Activated T-cell treated with anti-CD3 and anti-CD28 coated beads, Interleukin-2, amount 50 U/mL, for 1 hour (primary cell): ENCODE measurements around the gene ZNF536.
"Not testable (repeated sequence)": the region's sequence is repeated elsewhere in the genome, so short reads cannot be mapped to it uniquely, and the experiment has no call there.

Experiments
- DNase-seq: peaks from one replicate; pipeline ENCODE4 v3.0.0-alpha.2; 2020

Gene ZNF536

GRCh38 chr19:30490760-30491159 is 118.6 kb downstream of the ZNF536 start:
- DNase-seq, result no peak

- DNase-seq, result no peak
Observed at GRCh38 chr19:30492586-30493270, 120.5 kb downstream of the ZNF536 start.

DNA sequence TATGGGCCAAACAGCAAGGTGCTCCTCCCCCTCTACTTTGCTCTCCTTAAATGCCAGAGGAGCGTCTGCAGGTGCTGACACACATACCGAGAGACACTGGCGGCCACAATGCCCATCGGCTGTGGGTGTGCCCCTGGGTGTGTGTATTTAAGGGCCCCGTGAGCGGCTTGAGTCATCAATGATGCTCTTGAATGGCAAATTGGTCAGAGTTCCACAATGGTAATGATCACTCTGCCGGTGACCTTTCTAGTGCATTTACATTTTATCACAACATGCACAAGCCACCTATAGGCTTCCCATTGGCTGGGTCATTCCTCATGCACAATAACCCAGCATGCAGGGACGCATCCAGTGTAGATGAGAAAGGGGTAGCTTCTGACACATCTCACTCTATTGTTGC is 124.8 kb downstream of the ZNF536 start:
- no peak for DNase-seq

DNA sequence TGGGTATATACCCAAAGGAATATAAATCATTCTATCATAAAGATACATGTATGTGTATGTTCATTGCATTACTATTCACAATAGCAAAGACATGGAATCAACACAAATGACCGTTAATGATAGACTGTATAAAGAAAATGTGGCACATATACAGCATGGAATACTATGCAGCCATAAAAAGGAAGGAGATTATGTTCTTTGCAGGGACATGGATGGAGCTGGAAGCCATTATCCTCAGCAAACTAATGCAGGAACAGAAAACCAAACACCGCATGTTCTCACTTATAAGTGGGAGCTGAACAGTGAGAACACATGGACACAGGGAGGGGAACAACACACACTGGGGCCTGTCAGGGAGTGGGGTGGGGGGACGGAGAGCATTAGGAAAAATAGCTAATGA is 125.9 kb downstream of the ZNF536 start:
- DNase-seq, result not testable (repeated sequence)

- no peak for DNase-seq
Observed at GRCh38 chr19:30498707-30499106, 126.5 kb downstream of the ZNF536 start.

- DNase-seq, result no peak
Observed at GRCh38 chr19:30504272-30504671, 132.1 kb downstream of the ZNF536 start.

DNA sequence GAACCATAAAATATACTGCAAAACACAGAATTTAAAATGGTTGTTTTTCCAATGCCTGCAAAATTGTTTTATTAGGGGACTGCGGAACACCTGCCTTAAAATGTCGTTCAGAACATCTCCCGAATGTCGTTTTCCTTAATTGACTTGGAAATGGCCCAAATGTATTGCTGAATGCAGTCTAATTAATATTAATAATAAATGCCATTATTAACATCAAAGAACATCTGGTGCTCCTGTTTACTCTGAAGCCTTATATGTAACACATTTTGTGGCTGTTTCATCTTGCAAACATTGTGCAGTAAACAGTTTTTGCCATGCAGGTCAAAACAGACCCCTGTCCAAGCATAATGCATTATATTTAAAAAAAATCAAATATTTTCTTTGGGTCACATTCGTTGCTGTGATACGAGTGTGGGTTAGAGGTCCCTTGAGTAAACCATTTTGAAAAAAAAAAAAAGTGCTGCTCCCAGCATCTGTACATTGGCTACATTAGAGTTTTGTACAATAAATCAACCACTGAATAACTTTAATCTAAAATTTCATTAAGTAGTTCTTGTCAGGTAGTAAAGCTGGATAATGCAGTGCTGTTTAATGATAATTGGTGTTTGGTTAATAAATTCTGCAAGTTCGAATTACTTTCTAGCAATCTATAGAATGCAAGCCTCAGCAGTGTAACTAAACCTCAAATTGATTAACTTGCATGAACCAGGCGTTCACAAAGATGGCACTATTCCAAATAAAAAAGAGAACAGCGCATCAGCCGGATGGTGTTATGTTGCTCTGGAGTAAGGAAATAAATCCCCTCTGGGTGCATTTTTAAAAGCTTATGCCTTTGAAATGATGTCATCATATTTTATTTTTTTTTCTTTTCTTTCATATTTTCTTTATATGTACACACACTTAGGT is 140.2 kb downstream of the ZNF536 start:
- no peak for DNase-seq

DNA sequence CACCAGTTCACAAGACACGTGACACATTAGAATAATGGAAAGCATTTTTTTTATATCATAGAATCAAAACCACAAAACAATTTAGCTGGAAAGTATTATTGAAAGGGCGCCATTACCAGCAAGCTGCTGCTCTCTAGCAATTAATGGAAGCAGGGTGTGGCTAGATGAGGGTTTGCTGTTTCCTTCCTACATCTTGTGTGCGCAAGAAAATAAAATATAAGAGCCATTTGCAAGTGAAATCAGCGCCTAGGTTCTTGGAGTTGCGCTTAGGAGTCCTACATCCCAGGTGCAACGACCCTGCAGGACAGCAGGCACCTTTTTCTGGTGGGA is 140.9 kb downstream of the ZNF536 start:
- DNase-seq, result no peak

GRCh38 chr19:30516111-30516510 is 143.9 kb downstream of the ZNF536 start:
- DNase-seq, result no peak

DNA sequence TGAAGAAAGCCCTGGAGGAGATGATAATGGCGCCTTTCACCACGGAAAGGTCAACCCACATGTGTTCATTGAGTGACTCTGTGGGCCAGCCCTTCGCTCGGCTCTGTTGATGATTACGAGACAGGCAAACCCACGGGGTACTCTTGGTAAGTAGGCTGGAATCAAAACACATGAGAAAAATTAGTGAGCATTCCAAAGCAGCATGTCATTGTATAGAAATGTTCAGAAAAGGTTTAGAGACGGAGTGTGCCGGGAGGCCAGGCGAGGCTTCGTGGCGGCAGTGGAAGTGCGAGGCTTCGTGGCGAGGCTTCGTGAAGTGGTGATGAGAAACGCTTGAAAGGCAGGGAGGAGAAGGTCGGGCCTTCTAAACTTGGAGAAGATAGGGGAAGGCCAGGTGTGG is 144.3 kb downstream of the ZNF536 start:
- no peak for DNase-seq

DNA sequence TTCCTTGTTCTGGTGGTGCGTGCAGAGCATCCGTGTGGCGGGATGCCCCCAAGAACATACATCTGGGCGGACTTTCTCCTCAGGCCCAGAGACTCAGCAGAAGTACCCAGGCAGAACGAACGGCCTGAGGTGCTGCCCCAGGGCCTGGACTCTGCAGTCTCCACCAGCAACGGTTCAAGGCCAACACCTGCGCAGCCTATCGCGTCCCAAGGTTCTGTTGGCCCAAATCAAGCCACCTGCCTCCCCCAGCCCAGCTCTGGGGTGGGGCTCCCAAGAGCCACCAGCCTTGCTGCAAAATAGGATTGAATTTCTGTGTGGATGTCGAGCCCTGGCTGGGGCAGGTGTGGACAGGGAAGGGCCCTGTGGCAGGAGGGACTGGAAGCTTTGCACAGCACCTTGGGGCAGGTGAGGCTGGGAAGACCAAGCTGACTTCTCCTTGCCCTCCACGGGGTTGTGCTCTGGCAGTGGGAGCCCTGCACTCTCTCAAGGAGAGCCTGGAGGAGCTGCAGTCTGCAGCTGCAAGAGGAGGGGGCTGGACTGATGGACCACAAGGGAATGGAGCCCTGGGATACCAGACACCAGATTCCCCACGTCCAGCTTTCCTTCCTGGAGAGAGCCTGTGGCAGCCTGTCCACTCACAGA is 146.9 kb downstream of the ZNF536 start:
- DNase-seq, result no peak

DNA sequence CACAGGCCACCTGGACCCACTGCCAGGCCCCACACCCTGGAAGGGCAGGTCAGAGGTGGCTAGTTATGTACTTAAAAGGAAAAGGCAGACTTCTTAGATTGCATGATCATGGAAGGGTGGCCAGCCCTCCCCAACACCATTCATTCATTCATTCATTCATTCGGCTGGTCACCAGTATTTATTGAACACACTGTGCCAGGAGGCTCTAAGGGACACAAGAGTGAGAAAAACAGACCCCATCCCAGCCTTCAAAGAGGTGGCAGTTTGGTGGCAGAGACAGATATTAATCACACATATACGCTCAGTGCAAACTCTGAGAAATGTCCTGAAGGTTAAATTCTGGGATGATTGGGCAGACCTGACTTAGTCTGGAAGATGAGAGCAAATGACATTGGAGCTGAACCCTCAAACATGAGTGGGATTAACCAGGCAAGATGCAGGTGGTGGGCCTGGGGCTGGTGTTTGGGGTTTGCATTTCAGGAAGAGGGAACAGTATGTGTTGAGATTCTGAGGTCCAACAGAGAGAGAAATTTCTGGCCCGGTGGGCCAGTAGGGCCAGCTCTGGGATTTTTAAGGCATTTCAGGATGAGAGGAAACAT is 147.5 kb downstream of the ZNF536 start:
- no peak for DNase-seq

- DNase-seq, result no peak
Observed at GRCh38 chr19:30520735-30521479, 148.7 kb downstream of the ZNF536 start.

- DNase-seq, result no peak
Observed at GRCh38 chr19:30521937-30522336, 149.8 kb downstream of the ZNF536 start.

GRCh38 chr19:30522341-30522740 is 150.2 kb downstream of the ZNF536 start:
- no peak for DNase-seq

DNA sequence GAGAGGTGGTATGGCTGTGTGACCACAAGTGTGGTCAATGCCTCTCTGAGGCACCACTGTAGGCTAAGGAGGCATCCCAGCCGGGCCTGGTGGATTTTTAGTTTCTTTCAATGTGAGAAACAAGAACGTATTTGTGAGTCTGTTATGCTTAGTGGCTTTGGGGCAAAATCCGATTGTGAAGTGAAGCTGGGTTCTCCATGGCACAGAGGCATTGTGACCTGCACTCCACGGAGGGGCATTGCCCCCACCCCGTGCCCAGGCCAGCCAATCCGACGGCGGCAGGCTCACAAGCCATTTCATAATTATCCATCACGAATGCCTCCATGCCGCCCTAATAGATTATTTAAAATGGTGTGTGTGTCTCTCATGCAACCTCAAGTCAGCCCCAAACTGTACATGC is 151.6 kb downstream of the ZNF536 start:
- DNase-seq, result no peak

- DNase-seq, result no peak
Observed at GRCh38 chr19:30525383-30525782, 153.2 kb downstream of the ZNF536 start.

DNA sequence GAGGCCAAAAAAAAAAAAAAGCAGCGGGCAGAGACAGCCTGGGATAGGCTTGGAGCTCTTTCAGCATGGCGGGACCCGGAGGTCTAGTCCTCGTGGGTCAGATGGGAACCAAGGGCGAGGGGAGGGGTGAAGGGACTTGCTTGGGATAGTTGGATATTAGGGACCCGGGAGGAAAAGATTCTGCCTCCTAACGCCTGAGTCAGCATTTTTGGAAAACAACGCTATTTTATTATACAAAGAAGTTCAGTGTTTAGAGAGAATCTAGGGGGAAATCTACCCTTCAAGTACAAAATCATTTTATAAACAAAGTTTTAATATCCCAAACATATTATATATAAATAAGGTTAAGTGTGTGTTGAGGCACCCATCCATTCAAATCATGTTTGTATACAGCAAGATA is 156.7 kb downstream of the ZNF536 start:
- no peak for DNase-seq

- DNase-seq, result no peak
Observed at GRCh38 chr19:30529876-30530275, 157.7 kb downstream of the ZNF536 start.

DNA sequence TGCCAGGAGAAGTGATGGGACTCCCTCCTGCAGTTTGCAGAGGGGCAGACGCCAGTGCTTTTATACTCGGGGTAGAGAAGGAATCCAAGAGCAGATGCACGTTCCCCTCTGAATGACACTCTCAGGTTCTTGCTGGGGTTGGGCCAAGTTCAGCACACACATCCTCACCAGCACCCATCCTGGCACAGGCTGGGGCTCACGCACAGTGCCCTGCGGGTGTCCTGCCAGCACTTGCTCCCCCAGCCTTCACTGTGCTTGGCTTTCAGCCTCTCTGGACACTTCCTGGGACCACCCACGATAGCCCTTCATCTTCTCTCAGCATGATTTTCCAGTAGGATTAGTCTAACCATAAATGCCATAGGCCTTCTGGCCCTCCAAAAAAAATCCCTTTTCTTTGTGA is 158.6 kb downstream of the ZNF536 start:
- DNase-seq, result no peak

DNA sequence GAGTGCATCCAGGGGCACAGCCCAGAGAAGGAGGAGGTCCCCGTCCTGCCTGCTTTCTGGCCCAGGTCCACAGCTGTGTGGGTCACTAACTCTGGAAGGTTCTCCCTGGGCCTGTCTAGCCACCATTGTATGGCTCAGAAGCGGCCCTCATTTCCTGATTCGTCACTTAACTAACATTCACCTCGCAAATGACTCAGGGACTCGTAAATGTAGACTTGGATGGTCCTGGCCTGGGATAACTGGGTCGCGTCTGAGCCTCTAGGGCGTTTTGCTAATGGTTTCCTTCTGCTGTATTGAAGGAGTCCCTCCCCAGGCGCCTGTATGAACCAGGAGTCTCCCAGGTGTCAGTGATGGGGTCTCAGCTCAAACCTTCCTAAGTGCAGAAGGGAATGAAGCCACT is 162.8 kb downstream of the ZNF536 start:
- DNase-seq, result no peak

GRCh38 chr19:30536975-30537374 is 164.8 kb downstream of the ZNF536 start:
- DNase-seq, result no peak

GRCh38 chr19:30539315-30539714 is 167.1 kb downstream of the ZNF536 start:
- DNase-seq, result no peak
